Liver (tissue), 9 donors: ENCODE measurements around the gene LPAR6. TPM values are rescaled to one million over a fixed set of nuclear protein-coding genes. Genes with fewer than 3 reads are reported as not detected.

Source experiments
- DNase-seq: peaks from one replicate; pipeline ENCODE4 v3.0.0-alpha.2; 2017; ENCODE audit warnings: low spot score
- H3K27ac ChIP-seq, 2 donors: one replicate each; pipeline ENCODE4 v1.7.0; 2013; ENCODE audit warnings: inconsistent platforms in 2 of 2, low read length in 2 of 2, control low read depth in 1 of 2, low read depth in 1 of 2, mild to moderate bottlenecking in 1 of 2
- H3K27me3 ChIP-seq, 4 donors: one replicate each; pipeline versions ENCODE4 v1.6.1 to v1.7.0; 2013; ENCODE audit warnings: low read length in 3 of 4, inconsistent platforms in 1 of 4, mild to moderate bottlenecking in 1 of 4, moderate library complexity in 1 of 4; ENCODE audit not compliant: control insufficient read depth in 4 of 4, insufficient read depth in 4 of 4
- H3K36me3 ChIP-seq, 4 donors: one replicate each; pipeline versions ENCODE4 v1.6.1 to v1.7.0; 2013; ENCODE audit warnings: low read length in 3 of 4, mild to moderate bottlenecking in 3 of 4, low read depth in 1 of 4, moderate library complexity in 1 of 4; ENCODE audit not compliant: control insufficient read depth in 4 of 4, insufficient read depth in 3 of 4
- H3K4me1 ChIP-seq, 4 donors: one replicate each; pipeline versions ENCODE4 v1.6.1 to v1.7.0; 2013; ENCODE audit warnings: low read length in 3 of 4, mild to moderate bottlenecking in 3 of 4, moderate library complexity in 1 of 4; ENCODE audit not compliant: control insufficient read depth in 4 of 4, insufficient read depth in 4 of 4
- H3K4me3 ChIP-seq, 3 donors: one replicate each; pipeline versions ENCODE4 v1.6.1 to v1.7.0; 2013; ENCODE audit warnings: low read length in 3 of 3, control low read depth in 1 of 3, low read depth in 1 of 3, mild to moderate bottlenecking in 1 of 3
- H3K9ac ChIP-seq, 2 donors: one replicate each; pipeline ENCODE4 v1.7.0; 2013; ENCODE audit warnings: low read length in 2 of 2, mild to moderate bottlenecking in 2 of 2, moderate library complexity in 2 of 2, control low read depth in 1 of 2, low read depth in 1 of 2
- H3K9me3 ChIP-seq, 4 donors: one replicate each; pipeline versions ENCODE4 v1.6.1 to v1.7.0; 2013; ENCODE audit warnings: low read length in 3 of 4; ENCODE audit not compliant: control insufficient read depth in 4 of 4
- ATF3 ChIP-seq: IDR thresholded peaks from 2 replicates; pipeline ENCODE4 v1.6.1; 2016; ENCODE audit warnings: antibody characterized with exemption
- CTCF ChIP-seq: fragments of 150-350 bp; IDR thresholded peaks from 2 replicates; pipeline ENCODE4 v1.5.1; 2017; ENCODE audit warnings: improper control_type of control experiment, low read depth, low read length; ENCODE audit not compliant: missing input control
- EGR1 ChIP-seq, 2 donors: IDR thresholded peaks; 2 replicates each; pipeline ENCODE4 v1.6.1; 2016 to 2018; ENCODE audit warnings: antibody characterized with exemption in 2 of 2, low read depth in 2 of 2
- FOXA1 ChIP-seq: IDR thresholded peaks from 2 replicates; pipeline ENCODE4 v1.6.1; 2016; ENCODE audit warnings: antibody characterized with exemption
- FOXA2 ChIP-seq: IDR thresholded peaks from 2 replicates; pipeline ENCODE4 v1.6.1; 2016; ENCODE audit warnings: antibody characterized with exemption
- GABPA ChIP-seq, 2 donors: IDR thresholded peaks in 1 of 2; conservative IDR thresholded peaks in 1 of 2; 2 replicates each; pipeline ENCODE4 v1.6.1; 2016; ENCODE audit warnings: antibody characterized with exemption in 2 of 2, mild to moderate bottlenecking in 1 of 2, moderate library complexity in 1 of 2
- HNF4A ChIP-seq, 2 donors: conservative IDR thresholded peaks; 2 replicates each; pipeline ENCODE4 v1.6.1; 2016; ENCODE audit warnings: antibody characterized with exemption in 2 of 2, mild to moderate bottlenecking in 2 of 2
- JUND ChIP-seq, 2 donors: IDR thresholded peaks; 2 replicates each; pipeline ENCODE4 v1.6.1; 2016; ENCODE audit warnings: antibody characterized with exemption in 2 of 2
- MAX ChIP-seq: IDR thresholded peaks from 2 replicates; pipeline ENCODE4 v1.6.1; 2016; ENCODE audit warnings: antibody characterized with exemption
- NR2F2 ChIP-seq: IDR thresholded peaks from 2 replicates; pipeline ENCODE4 v1.6.1; 2016; ENCODE audit warnings: antibody characterized with exemption
- RAD21 ChIP-seq, 2 donors: IDR thresholded peaks; 2 replicates each; pipeline ENCODE4 v1.6.1; 2016; ENCODE audit warnings: antibody characterized with exemption in 2 of 2, mild to moderate bottlenecking in 2 of 2
- REST ChIP-seq: IDR thresholded peaks from 2 replicates; pipeline ENCODE4 v1.6.1; 2016; ENCODE audit warnings: antibody characterized with exemption, mild to moderate bottlenecking
- RXRA ChIP-seq, 2 donors: IDR thresholded peaks; 2 replicates each; pipeline ENCODE4 v1.6.1; 2017 to 2018; ENCODE audit warnings: antibody characterized with exemption in 2 of 2, mild to moderate bottlenecking in 1 of 2
- SP1 ChIP-seq: IDR thresholded peaks from 2 replicates; pipeline ENCODE4 v1.6.1; 2018; ENCODE audit warnings: antibody characterized with exemption, mild to moderate bottlenecking
- TAF1 ChIP-seq: conservative IDR thresholded peaks from 2 replicates; pipeline ENCODE4 v1.6.1; 2016; ENCODE audit warnings: antibody characterized with exemption, mild to moderate bottlenecking
- YY1 ChIP-seq: IDR thresholded peaks from 2 replicates; pipeline ENCODE4 v1.6.1; 2016; ENCODE audit warnings: antibody characterized with exemption, mild to moderate bottlenecking
- ZBTB33 ChIP-seq: IDR thresholded peaks from 2 replicates; pipeline ENCODE4 v1.6.1; 2016; ENCODE audit warnings: antibody characterized with exemption
- WGBS: extraction: QIAGEN DNeasy Blood & Tissue Kit; methylation state at CpG from one replicate; pipeline ENCODE4 v1.1.7; 2013; 5-methylcytosine and 5-hydroxymethylcytosine counted together
- polyA plus RNA-seq, 2 donors: library from polyadenylated mRNA; stranded (reverse) in 1 of 2; unstranded in 1 of 2; fragments of 200-250 nt in 1 of 2; fragments of >200 nt in 1 of 2; fragmentation: Nextera tagmentation in 1 of 2; extraction: Ambion mirVana in 1 of 2; gene quantifications; one replicate each; pipeline versions ENCODE4 v1.2.1 to v1.2.3, GENCODE V29; 2013 to 2015
- total RNA-seq, 2 donors: library from RNA; depleted of rRNA; stranded (reverse); fragments of >200 nt; gene quantifications; one replicate each; pipeline ENCODE4 v1.2.3, GENCODE V29; 2014
- donor health status: healthy.
- donor health status: healthy.
- donor health status: healthy.
- donor health status: healthy.
- donor health status: healthy.

Gene LPAR6
- total and polyA plus RNA-seq, 4 donors: 5.9 to 12.4 (median 9.5) TPM

- H3K27ac ChIP-seq: no peak overlapping the region
- no peak overlapping the region for H3K9ac ChIP-seq
- H3K27me3 ChIP-seq: no peaks in the 10 kb centered on the region
- H3K9me3 ChIP-seq: no peaks in the 10 kb centered on the region
- no peak overlapping the region for H3K4me3 ChIP-seq
- no peak for DNase-seq
- TF ChIP-seq ATF3 (no peak), GABPA (IDR thresholded peaks at IDR 0.05 in 1 of 2, conservative IDR thresholded peaks at IDR 0.05 in 1 of 2) (no peak), ZBTB33 (no peak), YY1 (no peak), HNF4A (conservative IDR thresholded peaks at IDR 0.05) (no peak), FOXA1 (no peak), REST (no peak), SP1 (no peak), FOXA2 (no peak), EGR1 (IDR thresholded peaks at IDR 0.05; ENCODE audit: low read depth in 2 of 2) (no peak), MAX (no peak), RAD21 (IDR thresholded peaks at IDR 0.05) (no peak), TAF1 (no peak), NR2F2 (no peak), RXRA (IDR thresholded peaks at IDR 0.05) (no peak), JUND (IDR thresholded peaks at IDR 0.05) (no peak)
- H3K36me3 ChIP-seq: no peaks in the 10 kb centered on the region
- 72% methylated on average over 1 of the region's 1 CpG for WGBS
- H3K4me1 ChIP-seq: no peaks in the 10 kb centered on the region
Observed at GRCh38 chr13:48443442-48444208, 30.7 kb upstream of the LPAR6 start.

GRCh38 chr13:48437371-48437770, 24.5 kb upstream of the LPAR6 start:
- Histone ChIP-seq H3K27ac (no peak overlapping the region), H3K27me3 (no peaks in the 10 kb centered on the region), H3K9me3 (no peaks in the 10 kb centered on the region), H3K4me3 (no peak overlapping the region), H3K36me3 (no peaks in the 10 kb centered on the region), H3K9ac (no peak overlapping the region), H3K4me1 (no peaks in the 10 kb centered on the region)
- WGBS: 66% methylated on average over 3 of the region's 3 CpGs
- DNase-seq: no peak
- TF ChIP-seq CTCF: no peak
- no peak for TF ChIP-seq GABPA (IDR thresholded peaks at IDR 0.05 in 1 of 2, conservative IDR thresholded peaks at IDR 0.05 in 1 of 2)
- no peak for TF ChIP-seq JUND (IDR thresholded peaks at IDR 0.05)
- TF ChIP-seq ZBTB33: no peak
- TF ChIP-seq MAX: no peak
- no peak for TF ChIP-seq FOXA2
- TF ChIP-seq RAD21 (IDR thresholded peaks at IDR 0.05): no peak
- no peak for TF ChIP-seq REST
- TF ChIP-seq NR2F2: no peak
- TF ChIP-seq FOXA1: no peak
